Ovary (tissue), 3 donors: ENCODE data around the gene ZNF565.

Source experiments
- EP300 ChIP-seq: sonication (generic); formaldehyde crosslinking; IDR thresholded peaks from one replicate; pipeline ENCODE4 v1.6.1; 2017; ENCODE audit warnings: antibody characterized with exemption
- TF ChIP-seq, protein P1 (sequence below), 3 donors: fragments of 450-650 bp in 2 of 3; fragments of 200-600 bp in 1 of 3; IDR thresholded peaks; one replicate each; pipeline versions ENCODE4 v1.5.1 to v1.8.0; 2016 to 2022; ENCODE audit warnings: antibody characterized with exemption in 3 of 3, mild to moderate bottlenecking in 1 of 3
- donor health status: DM: no; HTN: no; CAD: no.

DNA sequence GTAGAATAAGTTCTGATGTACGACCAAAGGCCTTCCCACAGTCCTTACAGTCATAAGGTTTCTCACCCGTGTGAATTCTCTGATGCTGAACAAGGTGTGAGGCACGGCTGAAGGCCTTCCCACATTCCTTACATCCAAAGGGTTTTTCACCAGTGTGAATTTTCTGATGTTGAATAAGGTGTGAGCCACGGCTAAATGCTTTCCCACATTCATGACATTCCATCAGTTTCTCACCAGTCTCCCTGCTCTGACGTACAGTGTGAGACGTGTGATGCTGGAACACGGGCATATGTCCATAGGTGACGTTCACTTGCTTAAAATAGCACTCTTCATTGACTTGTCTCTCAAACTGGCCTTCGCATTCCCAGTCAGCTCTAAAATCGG lies 31.2 kb downstream of the ZNF565 start:
- TF ChIP-seq, protein P1, sequence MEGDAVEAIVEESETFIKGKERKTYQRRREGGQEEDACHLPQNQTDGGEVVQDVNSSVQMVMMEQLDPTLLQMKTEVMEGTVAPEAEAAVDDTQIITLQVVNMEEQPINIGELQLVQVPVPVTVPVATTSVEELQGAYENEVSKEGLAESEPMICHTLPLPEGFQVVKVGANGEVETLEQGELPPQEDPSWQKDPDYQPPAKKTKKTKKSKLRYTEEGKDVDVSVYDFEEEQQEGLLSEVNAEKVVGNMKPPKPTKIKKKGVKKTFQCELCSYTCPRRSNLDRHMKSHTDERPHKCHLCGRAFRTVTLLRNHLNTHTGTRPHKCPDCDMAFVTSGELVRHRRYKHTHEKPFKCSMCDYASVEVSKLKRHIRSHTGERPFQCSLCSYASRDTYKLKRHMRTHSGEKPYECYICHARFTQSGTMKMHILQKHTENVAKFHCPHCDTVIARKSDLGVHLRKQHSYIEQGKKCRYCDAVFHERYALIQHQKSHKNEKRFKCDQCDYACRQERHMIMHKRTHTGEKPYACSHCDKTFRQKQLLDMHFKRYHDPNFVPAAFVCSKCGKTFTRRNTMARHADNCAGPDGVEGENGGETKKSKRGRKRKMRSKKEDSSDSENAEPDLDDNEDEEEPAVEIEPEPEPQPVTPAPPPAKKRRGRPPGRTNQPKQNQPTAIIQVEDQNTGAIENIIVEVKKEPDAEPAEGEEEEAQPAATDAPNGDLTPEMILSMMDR (IDR thresholded peaks at IDR 0.05): no peak
- TF ChIP-seq EP300: no peak
